Measurements from ENCODE around the gene KAZN.

The KAZN gene

GRCh38 chr1:15098176-15099125 is 500.0 kb downstream of the KAZN start:
- Histone ChIP-seq H3K27me3 (ENCODE audit: control insufficient read depth, insufficient read depth, low read length) (peaks cover 10% of the 10 kb centered on the region), H3K9me3 (replicated peaks; ENCODE audit: low read length) (no peaks in the 10 kb centered on the region), H3K9ac (ENCODE audit: low read depth, low read length) (no peak overlapping the region), H3K4me3 (ENCODE audit: low read length) (no peak overlapping the region), H3K4me2 (ENCODE audit: low read length) (no peak overlapping the region), H3K36me3 (ENCODE audit: insufficient read depth, low read length) (no peaks in the 10 kb centered on the region), H3K4me1 (ENCODE audit: control insufficient read depth, insufficient read depth, low read length) (no peaks in the 10 kb centered on the region)

DNA sequence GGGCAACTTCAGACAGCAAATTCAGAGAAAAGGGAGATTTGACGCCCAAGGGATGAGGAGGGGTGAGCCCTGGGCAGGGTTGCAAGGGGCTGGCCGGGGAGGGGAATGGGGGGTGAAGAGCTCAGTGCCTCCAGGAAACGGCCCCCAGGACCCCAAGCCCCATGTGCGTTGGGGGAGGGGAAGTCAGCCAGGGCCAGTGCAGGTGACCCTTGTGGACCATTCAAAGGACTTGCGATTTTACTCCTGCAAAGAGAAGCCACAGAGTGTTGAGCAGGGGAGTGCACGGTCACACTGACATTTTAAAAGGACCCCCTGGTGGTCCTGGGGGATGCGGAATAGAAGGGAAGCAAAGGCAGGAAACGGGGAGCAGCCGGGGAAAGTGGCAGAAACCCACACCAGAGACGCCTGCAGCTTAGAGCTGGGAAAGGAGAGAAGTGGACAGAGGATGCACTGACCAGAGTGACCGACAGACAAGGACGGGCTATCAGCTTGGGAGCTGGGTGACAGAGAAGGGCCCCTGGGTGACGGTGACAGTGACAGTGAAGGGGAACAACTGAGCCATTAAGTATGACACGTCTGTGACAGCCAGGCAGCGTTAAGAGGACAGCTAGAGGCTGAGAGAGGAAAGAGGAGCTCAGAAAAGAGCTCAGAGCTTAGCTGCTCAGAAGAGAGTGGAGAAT is 501.1 kb downstream of the KAZN start:
- H3K4me3 ChIP-seq (ENCODE audit: low read length), result no peak overlapping the region
- no peak overlapping the region for H3K9ac ChIP-seq (ENCODE audit: low read depth, low read length)
- H3K36me3 ChIP-seq (ENCODE audit: insufficient read depth, low read length), result no peaks in the 10 kb centered on the region
- no peaks in the 10 kb centered on the region for H3K9me3 ChIP-seq (replicated peaks; ENCODE audit: low read length)
- no peaks in the 10 kb centered on the region for H3K4me1 ChIP-seq (ENCODE audit: control insufficient read depth, insufficient read depth, low read length)
- no peak overlapping the region for H3K4me2 ChIP-seq (ENCODE audit: low read length)
- H3K27me3 ChIP-seq (ENCODE audit: control insufficient read depth, insufficient read depth, low read length), result peaks cover 10% of the 10 kb centered on the region

DNA sequence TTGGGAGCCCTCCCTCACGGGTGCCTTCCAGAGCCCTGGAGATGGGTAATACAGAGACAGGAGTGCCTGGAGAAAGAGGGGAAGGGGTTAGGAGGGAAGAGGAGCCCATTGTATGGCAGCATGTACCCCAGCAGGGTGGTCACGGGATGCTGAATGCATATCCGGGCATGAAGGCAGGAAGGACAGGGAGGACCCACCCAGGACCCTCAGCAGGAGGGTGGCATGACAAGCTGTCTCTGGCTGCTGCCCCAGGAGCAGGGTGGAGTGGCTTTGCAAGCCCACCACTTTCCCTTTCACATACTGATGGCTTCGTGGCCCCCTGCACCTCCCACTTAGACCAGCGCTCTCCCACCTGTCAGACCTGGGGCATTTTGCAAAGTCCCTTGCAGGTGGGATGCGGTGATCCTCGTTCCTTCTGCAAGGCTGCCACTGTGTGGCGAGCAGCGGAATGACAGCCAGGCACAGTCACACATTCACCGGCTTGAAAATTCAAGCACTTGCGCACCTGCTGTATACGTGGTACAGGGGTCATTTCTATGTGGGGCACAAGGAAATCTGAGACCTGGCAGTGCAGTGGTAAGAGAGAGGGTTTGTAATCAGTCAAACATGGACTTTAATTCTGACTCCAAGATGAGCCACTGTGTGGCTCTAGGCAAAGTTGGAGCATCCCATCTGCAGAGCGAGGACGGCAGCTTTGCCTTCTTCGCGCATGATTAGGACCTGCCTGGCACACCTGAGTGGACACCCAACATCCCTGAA is 501.8 kb downstream of the KAZN start:
- H3K4me3 ChIP-seq (ENCODE audit: low read length), result no peak overlapping the region
- H3K27me3 ChIP-seq (ENCODE audit: control insufficient read depth, insufficient read depth, low read length), result peaks cover 10% of the 10 kb centered on the region
- H3K9ac ChIP-seq (ENCODE audit: low read depth, low read length), result no peak overlapping the region
- H3K4me1 ChIP-seq (ENCODE audit: control insufficient read depth, insufficient read depth, low read length), result no peaks in the 10 kb centered on the region
- no peak overlapping the region for H3K4me2 ChIP-seq (ENCODE audit: low read length)
- no peaks in the 10 kb centered on the region for H3K9me3 ChIP-seq (replicated peaks; ENCODE audit: low read length)
- no peaks in the 10 kb centered on the region for H3K36me3 ChIP-seq (ENCODE audit: insufficient read depth, low read length)

- no peaks in the 10 kb centered on the region for H3K36me3 ChIP-seq (ENCODE audit: insufficient read depth, low read length)
- H3K4me2 ChIP-seq (ENCODE audit: low read length), result no peak overlapping the region
- no peak overlapping the region for H3K9ac ChIP-seq (ENCODE audit: low read depth, low read length)
- peaks cover 10% of the 10 kb centered on the region for H3K27me3 ChIP-seq (ENCODE audit: control insufficient read depth, insufficient read depth, low read length)
- H3K4me3 ChIP-seq (ENCODE audit: low read length), result no peak overlapping the region
- no peaks in the 10 kb centered on the region for H3K9me3 ChIP-seq (replicated peaks; ENCODE audit: low read length)
- no peaks in the 10 kb centered on the region for H3K4me1 ChIP-seq (ENCODE audit: control insufficient read depth, insufficient read depth, low read length)
These were observed 502.6 kb downstream of the KAZN start for GRCh38 chr1:15100880-15101760.

GRCh38 chr1:15101801-15102200 is 503.3 kb downstream of the KAZN start:
- peaks cover 10% of the 10 kb centered on the region for H3K27me3 ChIP-seq (ENCODE audit: control insufficient read depth, insufficient read depth, low read length)
- H3K4me2 ChIP-seq (ENCODE audit: low read length), result no peak overlapping the region
- no peak overlapping the region for H3K4me3 ChIP-seq (ENCODE audit: low read length)
- no peaks in the 10 kb centered on the region for H3K9me3 ChIP-seq (replicated peaks; ENCODE audit: low read length)
- H3K4me1 ChIP-seq (ENCODE audit: control insufficient read depth, insufficient read depth, low read length), result no peaks in the 10 kb centered on the region
- H3K36me3 ChIP-seq (ENCODE audit: insufficient read depth, low read length), result no peaks in the 10 kb centered on the region
- H3K9ac ChIP-seq (ENCODE audit: low read depth, low read length), result no peak overlapping the region

DNA sequence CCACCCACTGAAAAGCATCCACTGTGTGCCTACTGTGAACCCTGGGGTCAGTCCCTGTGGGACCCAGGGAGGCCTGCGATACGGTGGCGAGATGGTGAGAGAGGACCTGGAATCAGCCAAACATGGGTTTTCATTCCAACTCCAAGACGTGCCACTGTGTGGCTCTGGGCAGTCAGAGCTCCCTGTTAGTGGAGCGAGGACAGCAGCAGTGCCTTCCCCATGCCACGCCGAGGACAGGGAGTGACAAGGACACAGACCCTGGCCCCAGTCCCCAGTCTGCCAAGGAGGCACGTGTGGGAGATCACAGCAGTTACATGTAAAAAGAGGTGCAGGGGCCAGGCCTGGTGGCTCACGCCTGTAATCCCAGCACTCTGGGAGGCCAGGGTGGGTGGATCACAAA is 504.2 kb downstream of the KAZN start:
- H3K9me3 ChIP-seq (replicated peaks; ENCODE audit: low read length), result no peaks in the 10 kb centered on the region
- H3K4me2 ChIP-seq (ENCODE audit: low read length), result no peak overlapping the region
- H3K36me3 ChIP-seq (ENCODE audit: insufficient read depth, low read length), result no peaks in the 10 kb centered on the region
- H3K4me1 ChIP-seq (ENCODE audit: control insufficient read depth, insufficient read depth, low read length), result no peaks in the 10 kb centered on the region
- peaks cover 10% of the 10 kb centered on the region for H3K27me3 ChIP-seq (ENCODE audit: control insufficient read depth, insufficient read depth, low read length)
- H3K4me3 ChIP-seq (ENCODE audit: low read length), result no peak overlapping the region
- no peak overlapping the region for H3K9ac ChIP-seq (ENCODE audit: low read depth, low read length)

GRCh38 chr1:15103211-15103610 is 504.7 kb downstream of the KAZN start:
- no peaks in the 10 kb centered on the region for H3K4me1 ChIP-seq (ENCODE audit: control insufficient read depth, insufficient read depth, low read length)
- no peaks in the 10 kb centered on the region for H3K36me3 ChIP-seq (ENCODE audit: insufficient read depth, low read length)
- peaks cover 10% of the 10 kb centered on the region for H3K27me3 ChIP-seq (ENCODE audit: control insufficient read depth, insufficient read depth, low read length)
- H3K4me3 ChIP-seq (ENCODE audit: low read length), result no peak overlapping the region
- no peak overlapping the region for H3K9ac ChIP-seq (ENCODE audit: low read depth, low read length)
- H3K4me2 ChIP-seq (ENCODE audit: low read length), result no peak overlapping the region
- H3K9me3 ChIP-seq (replicated peaks; ENCODE audit: low read length), result no peaks in the 10 kb centered on the region

DNA sequence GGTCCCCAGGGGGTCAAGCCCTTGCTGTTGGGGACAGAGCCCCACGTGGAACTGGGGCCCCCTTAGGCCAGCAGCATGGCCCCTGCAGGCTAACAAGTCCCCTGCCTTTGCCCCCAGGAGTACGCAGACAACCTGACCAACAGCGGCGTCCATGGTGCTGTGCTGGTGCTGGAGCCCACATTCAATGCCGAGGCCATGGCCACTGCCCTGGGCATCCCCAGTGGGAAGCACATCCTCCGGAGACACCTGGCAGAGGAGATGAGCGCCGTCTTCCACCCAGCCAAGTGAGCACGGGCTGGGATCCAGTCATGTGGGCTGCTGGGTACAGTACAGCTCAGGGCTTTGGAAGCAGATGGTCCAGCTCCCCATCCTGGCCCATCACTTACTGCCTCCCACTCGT is 505.4 kb downstream of the KAZN start:
- peaks cover 9% of the 10 kb centered on the region for H3K27me3 ChIP-seq (ENCODE audit: control insufficient read depth, insufficient read depth, low read length)
- no peaks in the 10 kb centered on the region for H3K9me3 ChIP-seq (replicated peaks; ENCODE audit: low read length)
- no peaks in the 10 kb centered on the region for H3K36me3 ChIP-seq (ENCODE audit: insufficient read depth, low read length)
- no peak overlapping the region for H3K4me3 ChIP-seq (ENCODE audit: low read length)
- no peak overlapping the region for H3K4me2 ChIP-seq (ENCODE audit: low read length)
- no peaks in the 10 kb centered on the region for H3K4me1 ChIP-seq (ENCODE audit: control insufficient read depth, insufficient read depth, low read length)
- H3K9ac ChIP-seq (ENCODE audit: low read depth, low read length), result no peak overlapping the region

GRCh38 chr1:15104768-15105167 is 506.3 kb downstream of the KAZN start:
- Histone ChIP-seq H3K36me3 (ENCODE audit: insufficient read depth, low read length) (no peaks in the 10 kb centered on the region), H3K9me3 (replicated peaks; ENCODE audit: low read length) (no peaks in the 10 kb centered on the region), H3K9ac (ENCODE audit: low read depth, low read length) (no peak overlapping the region), H3K4me3 (ENCODE audit: low read length) (no peak overlapping the region), H3K4me2 (ENCODE audit: low read length) (no peak overlapping the region), H3K27me3 (ENCODE audit: control insufficient read depth, insufficient read depth, low read length) (peaks cover 5% of the 10 kb centered on the region), H3K4me1 (ENCODE audit: control insufficient read depth, insufficient read depth, low read length) (no peaks in the 10 kb centered on the region)

GRCh38 chr1:15106608-15107007 is 508.1 kb downstream of the KAZN start:
- Histone ChIP-seq H3K4me3 (ENCODE audit: low read length) (no peak overlapping the region), H3K4me1 (ENCODE audit: control insufficient read depth, insufficient read depth, low read length) (no peaks in the 10 kb centered on the region), H3K4me2 (ENCODE audit: low read length) (no peak overlapping the region), H3K9me3 (replicated peaks; ENCODE audit: low read length) (no peaks in the 10 kb centered on the region), H3K27me3 (ENCODE audit: control insufficient read depth, insufficient read depth, low read length) (peaks cover 5% of the 10 kb centered on the region), H3K9ac (ENCODE audit: low read depth, low read length) (no peak overlapping the region), H3K36me3 (ENCODE audit: insufficient read depth, low read length) (no peaks in the 10 kb centered on the region)

Data from skeletal muscle satellite cell (primary cell).